AG09319 (cell line): ENCODE results near the gene STARD3.

Experiments
- DNase-seq: peaks from one replicate; pipeline ENCODE4 v3.0.0-alpha.2; 2010; ENCODE audit warnings: low read depth; ENCODE audit errors: extremely low read depth
- TF ChIP-seq, protein P1 (sequence below): IDR thresholded peaks from 2 replicates; pipeline ENCODE4 v1.5.1; 2011; ENCODE audit warnings: low read depth, mild to moderate bottlenecking, inconsistent platforms, low read length, moderate library complexity

The STARD3 gene

DNA sequence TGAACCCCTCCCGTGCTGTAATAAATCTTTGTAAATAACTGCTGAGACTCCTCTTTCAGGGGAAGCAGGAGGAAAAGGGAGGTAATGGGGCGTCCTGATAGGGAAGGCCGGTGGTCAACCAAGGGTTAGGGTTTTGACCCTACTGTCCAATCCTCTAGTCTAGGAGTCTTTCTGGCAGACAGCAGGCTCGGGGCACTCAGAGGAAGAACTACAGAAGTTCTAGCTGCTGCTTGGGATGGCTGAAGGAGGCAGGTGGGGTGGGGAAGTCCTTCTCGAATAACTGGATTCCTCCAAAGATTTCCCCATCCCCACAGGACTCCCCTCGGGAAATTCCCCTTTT, 387 bp upstream of the STARD3 start:
- DNase-seq = no peak

DNA sequence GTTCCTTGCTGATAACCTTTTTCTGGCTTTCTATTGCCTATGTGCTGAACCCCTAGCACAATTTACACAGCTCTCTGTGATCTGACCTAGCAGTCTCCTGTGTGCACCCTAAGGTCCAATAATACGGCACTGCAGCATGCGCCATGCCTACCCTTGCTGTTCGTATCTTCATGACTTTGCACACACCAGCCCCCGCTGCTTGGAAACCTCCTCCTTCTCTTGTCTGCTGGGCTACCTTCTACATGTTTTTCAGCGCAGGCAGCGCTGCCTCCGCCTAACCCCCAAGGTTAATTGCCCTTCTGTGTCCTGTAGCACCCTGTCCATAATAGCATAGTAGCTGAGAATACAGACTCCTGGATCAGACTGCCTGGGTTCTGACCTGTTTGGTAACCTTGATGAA, 1.4 kb downstream of the STARD3 start:
- TF ChIP-seq, protein P1, sequence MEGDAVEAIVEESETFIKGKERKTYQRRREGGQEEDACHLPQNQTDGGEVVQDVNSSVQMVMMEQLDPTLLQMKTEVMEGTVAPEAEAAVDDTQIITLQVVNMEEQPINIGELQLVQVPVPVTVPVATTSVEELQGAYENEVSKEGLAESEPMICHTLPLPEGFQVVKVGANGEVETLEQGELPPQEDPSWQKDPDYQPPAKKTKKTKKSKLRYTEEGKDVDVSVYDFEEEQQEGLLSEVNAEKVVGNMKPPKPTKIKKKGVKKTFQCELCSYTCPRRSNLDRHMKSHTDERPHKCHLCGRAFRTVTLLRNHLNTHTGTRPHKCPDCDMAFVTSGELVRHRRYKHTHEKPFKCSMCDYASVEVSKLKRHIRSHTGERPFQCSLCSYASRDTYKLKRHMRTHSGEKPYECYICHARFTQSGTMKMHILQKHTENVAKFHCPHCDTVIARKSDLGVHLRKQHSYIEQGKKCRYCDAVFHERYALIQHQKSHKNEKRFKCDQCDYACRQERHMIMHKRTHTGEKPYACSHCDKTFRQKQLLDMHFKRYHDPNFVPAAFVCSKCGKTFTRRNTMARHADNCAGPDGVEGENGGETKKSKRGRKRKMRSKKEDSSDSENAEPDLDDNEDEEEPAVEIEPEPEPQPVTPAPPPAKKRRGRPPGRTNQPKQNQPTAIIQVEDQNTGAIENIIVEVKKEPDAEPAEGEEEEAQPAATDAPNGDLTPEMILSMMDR = no peak
- DNase-seq = no peak

More for the DNA sequence above, 387 bp upstream of the STARD3 start:
- TF ChIP-seq, protein P1 = no peak

DNA sequence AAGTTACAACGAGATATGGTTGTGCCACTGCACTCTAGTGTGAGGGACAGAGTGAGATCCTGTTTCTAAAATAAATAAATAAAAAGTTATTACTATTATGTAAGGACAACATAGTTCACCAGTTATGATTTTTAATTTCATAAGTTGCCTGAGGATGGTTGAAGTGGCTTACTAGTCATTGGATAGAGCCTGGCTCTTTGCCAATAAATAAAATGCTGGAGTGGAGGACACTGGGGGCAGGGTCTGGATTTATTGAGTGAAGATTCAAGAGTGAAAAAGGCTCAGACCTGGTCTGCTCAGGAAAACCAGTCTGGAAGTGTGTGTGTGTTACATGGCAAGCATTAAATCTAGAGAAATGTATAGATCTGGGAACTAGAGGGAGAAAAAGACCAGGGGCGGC, 2.1 kb downstream of the STARD3 start:
- TF ChIP-seq, protein P1 = no peak
- DNase-seq = no peak

DNA sequence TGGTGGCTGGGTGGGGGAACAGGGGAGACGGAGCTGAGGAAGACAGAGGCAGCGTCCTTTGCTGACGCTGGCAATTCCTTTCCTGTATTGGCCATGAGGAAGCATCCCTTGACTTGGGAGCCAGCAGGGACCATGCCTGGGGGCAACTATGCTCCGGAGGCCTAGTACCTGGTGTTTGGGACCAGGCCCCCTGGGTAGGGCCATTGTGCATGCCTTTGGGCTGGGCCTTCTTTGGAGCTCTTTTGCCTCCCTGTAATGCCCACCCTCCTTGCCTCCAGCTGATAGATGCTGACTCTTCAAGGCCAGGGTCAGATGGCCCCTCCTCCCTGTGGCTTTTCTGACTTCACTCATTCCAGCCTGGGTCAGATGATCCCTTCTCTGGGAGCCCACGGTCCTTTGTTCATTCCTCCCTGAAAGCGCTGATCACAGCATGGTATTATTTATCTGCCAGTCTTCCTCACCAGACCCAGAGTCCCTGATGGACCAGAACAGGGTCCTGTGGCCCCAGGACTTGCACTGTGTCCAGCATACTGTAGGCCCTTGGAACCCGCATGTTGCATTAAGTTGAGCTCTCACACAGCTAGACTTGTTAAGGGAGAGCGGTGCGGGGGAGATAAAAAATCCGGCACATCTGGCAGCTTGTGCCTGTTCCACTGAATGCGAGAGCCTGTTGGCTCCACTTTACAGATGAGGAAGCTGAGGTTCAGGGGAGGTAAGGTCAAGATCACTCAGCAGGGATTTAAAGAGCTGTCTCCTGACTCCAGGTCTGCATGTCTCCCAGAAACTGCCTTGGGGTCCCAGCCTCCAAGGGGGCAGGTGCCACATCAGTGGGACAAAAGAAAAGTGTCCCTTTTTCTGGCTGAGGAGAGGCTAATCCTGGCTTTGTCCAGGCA, 2.9 kb downstream of the STARD3 start:
- TF ChIP-seq, protein P1 = no peak
- DNase-seq = no peak

DNA sequence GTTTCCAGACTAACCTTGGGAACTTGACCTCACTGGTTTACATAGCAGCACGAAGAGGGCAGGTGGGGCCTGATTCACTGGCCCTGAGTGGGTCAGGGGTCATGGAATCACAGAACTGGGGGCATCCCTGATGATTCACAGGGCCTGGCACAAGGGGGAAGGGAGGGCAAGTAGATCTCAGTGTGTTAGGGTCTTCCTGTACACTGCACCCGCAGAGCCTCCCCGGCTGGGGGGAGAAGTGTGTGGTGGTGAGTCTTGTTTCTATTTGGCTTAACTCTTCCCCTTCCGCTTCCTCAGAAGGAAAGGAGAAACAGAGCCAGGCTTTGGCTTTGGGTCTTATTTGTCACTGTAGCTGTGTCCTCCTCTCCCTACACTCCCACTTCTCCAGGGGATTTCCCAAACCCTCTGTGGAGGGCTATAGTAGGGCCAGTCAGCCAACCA, 3.7 kb downstream of the STARD3 start:
- no peak for DNase-seq
- TF ChIP-seq, protein P1 = no peak

DNA sequence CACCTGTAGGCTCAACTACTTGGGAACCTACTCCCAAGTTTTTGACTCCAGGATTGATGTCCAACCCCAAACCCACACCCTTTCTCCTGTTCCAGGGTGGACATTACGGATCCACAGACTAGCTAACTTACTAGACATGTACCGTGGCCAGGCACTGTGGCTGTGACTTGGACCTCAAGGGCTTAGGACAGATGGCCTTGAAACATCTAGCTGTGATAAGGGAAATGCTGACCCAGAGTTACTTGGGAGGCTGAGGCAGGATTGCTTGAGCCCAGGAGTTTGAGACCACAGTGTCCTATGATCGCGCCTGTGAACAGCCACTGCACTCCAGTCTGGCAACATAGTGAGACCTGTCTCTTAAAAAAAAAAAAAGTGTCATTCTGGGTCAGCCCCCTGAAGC, 4.2 kb downstream of the STARD3 start:
- no peak for DNase-seq
- TF ChIP-seq, protein P1 = no peak

DNA sequence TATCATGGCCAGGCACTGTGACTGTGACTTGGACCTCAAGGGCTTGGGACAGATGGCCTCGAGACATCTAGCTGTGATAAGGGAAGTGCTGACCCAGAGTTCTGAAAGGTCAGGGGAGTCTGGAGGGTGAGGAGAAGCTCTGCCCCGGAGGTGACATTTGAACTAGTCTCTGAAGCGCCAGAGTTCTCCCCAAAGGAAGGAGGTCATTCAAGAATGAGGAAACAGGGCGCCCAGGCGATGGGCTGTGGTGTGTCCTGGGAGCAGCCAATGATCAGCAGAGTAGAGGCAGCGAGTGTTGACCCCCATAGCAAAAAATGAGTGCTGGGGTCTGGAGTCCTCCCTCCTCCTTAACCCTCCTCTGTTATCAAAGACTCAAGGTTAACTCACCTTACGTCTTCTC, 4.9 kb downstream of the STARD3 start:
- DNase-seq = no peak
- TF ChIP-seq, protein P1 = no peak
